ENCODE data around the gene SERPINB8.

SERPINB8 gene

DNA sequence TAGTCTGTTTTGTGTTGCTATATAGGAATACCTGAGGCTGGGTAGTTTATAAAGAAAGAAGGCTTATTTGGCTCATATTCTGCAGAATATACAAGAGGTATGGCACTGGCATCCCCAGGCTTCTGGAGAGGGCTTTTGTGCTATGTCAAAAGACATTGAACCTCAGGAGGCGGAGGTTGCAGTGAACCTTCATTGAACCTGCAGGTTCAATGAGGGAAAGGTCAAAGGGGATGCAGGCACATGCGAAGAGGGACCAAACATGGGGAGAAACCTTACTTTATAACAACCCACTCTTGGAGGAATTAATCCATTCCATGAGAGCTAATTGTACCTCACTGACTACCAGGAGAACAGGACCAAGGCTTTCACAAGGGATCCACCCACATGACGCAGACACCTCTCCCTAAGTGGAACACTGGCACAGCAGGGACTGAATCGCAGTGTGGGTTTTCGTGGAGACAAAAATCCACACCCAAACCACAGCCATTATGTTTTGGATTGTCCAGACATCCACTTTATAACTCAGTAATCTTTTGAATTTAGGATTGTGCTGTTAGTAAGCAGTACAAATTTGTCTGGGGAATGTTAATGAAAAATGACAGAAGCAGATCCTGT lies 4.1 kb upstream of the SERPINB8 start:
- no peak for DNase-seq

DNA sequence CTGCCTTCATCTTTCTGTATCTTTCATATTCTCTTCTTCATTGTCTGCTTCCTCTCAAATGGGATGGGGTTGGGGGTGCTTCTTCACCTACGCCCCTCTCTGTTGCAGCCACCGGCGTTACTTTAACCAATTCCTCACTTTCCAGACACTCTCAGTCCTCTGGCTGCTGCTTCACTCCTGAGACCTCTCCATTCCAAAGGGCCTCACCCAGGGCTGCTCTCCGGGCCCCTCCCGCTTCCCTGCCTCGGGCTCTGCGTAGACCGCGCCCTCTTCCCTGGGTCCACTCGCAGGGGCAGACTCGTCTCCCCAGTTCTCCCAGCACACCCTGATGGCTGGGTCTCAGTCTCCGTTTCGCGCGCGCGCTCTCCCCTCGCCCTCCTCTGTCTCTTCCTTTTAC lies 926 bp downstream of the SERPINB8 start:
- DNase-seq: peak; percentile 49

DNA sequence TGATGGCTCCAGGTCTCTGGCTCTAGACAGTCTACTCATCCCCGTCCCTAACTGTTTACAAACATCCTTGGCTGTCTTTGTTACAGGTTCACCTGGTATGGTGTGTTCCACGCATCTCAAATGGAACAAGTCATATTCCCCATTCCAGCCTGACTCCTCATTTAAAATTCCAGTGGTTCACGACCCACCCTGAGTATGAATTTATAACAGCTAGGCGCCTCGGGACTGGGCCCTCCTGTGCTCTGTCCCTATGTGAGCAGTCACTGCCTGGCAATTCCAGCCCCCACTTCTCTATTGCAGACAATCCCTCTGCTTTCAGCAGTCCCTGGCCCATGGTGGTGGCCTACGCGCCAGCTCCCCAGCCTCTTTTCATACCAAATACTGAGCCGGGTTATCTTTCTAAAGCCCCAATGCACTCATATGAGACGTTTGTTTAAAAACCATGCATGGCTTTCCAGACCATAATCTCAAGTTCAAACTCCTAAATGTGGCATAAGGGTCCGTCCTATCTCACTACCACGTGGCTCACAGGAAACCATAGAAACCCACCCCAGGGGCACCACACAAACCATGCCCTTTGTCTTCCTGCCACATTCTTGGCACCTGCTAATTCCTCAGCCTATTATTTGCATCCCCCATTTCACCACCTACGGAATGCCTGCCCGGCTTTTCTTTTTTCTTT lies 1.6 kb downstream of the SERPINB8 start:
- DNase-seq: peak; percentile 7

DNA sequence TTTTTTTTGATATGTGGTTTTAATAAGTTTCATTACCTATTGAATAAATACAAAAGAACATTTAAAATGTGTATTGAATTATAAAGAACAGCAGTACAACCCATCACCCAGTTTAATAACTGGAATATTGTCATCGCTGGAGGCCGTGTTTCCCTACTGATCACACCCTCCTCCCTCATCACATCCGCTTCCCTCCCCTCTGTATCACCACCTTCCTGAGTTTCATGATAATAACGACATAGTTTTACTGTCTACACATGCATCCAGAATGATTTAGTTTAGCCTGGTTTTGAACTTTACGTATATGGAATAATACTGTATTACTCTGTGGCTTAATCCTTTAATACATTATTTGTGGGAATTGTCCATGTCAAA lies 2.1 kb downstream of the SERPINB8 start:
- no peak for DNase-seq

DNA sequence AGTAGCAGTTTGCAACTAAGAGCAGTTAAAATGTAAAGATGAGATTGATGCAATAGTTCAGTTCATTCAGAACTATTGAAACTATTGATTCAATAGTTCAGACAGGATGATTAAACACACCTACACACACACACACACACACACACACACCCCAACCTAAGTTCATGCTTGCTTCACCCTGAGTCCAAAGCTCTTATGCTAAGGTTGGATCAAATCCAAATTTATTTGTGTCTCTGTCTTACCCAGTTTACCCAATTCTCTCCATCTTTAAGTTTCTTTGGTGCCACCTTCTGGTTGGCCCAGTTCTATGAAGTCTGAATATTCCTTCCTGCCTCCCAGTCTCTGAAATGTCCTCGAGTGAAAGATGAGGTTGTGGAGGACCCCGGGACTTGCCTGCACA lies 5.1 kb downstream of the SERPINB8 start:
- DNase-seq: peak; percentile 28

DNA sequence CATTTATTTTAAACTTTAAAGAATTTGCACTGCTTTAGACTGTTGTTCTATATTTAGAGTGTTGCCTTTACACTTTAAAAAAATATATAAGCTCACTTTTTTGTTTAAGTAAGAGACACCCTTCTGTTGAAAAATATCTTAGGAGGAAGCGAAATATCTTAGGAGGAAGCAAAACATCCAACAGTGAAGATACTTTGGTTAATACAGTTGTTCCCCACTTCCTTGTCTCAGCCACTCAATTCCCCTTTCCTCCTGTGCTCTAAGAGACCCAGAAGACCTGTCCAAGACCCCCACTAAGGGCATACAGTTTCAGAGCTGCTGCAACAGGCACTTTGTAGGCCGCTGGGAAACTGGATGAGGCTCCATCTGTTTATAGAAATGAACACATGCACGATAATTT lies 5.7 kb downstream of the SERPINB8 start:
- DNase-seq: no peak

DNA sequence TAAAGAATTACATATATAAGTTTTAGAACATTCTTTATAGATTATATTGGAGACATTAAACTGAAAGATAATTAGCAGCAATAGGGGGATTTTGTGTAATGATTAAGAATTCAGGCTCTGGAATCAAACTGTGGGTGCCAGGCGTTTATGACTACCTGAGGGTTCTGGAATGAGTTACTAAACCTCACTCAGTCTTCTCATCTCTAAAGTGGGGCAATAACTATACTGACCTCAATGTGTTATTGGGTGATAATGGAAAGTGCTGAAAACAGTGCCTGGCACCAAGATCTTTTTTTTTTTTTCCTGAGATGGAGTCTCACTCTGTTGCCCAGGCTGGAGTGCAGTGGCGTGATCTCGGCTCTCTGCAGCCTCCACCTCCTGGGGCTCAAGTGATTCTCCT lies 7.2 kb downstream of the SERPINB8 start:
- DNase-seq: no peak

DNA sequence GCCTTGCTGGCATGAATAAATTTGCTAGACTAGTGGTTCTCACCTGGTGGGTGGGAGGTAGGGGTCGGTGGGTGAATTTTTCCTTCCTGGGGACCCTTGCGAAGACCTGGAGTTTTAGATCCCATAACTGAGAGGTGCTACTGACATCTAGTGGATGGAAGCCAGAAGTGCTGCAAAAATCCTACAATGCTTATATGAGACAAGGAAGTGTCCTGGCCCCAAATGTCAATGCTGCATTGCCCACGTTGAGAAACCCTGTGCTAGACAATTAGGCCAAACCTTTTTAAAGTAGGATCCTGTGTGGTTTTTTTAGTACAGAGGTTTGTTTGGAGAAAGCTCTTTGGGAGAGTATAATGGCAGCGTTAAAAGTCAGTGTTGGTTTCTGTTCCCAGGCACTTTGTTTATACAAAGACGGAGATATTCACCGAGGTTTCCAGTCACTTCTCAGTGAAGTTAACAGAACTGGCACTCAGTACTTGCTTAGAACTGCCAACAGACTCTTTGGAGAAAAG lies 9.6 kb downstream of the SERPINB8 start:
- DNase-seq: peak; percentile 72

DNA sequence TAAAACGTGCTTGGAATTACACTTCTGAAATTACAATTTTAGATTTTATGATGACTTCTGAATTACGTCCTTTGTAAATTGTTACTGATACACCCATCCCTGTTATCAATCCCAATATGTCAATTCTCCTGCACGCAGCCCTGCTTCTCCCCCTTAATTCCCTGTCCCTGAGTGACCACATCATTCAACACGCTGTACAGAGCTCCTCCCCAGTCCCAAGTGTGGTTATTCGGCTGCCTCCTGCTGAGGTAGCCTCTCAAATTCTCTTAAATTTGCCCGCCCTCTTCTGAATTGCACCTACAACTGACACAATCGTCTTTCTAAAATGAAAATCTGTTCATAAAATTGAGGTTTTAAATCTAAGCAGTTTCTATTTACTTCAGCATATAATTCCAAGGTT lies 10.1 kb downstream of the SERPINB8 start:
- no peak for DNase-seq

DNA sequence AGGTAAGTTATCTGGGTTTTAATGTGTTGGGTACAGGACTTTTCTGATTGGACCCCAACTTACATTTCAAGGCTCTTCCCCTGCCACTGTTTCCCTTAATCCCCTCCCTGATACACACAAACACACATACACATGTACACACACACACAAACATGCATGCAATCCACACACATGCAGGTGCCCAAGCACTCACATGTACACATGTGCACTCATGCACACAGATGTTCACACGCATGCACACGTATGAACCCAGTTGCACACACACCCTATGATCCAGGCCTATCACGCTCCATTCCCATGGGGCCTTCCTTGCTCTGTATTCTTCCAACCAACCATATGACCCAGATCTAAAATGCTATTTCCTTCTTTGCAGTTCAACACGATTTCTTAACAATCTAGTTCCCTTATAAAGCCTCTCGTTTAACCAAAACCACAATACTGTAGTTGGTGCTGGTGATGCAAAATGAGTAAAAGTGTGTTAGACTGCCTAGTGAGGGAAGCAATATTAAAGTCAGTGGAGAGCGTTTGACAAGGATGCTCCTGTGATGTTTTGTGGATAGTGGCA lies 11.1 kb downstream of the SERPINB8 start:
- peak; percentile 6 for DNase-seq

DNA sequence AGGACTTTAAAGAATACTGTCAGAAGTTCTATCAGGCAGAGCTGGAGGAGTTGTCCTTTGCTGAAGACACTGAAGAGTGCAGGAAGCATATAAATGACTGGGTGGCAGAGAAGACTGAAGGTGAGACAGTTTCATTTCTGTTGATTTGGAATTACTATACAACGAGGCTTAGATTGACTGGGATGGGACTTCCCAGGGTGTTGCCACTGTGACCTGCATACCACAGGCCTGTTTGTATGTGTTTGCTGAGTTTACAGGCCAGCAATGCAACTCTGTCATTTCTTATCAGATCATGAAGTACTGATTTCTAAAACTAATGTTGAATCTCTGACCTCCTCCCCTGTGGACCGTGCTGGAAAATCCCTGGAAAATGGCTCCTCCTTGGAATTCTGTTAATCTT lies 11.8 kb downstream of the SERPINB8 start:
- no peak for DNase-seq

DNA sequence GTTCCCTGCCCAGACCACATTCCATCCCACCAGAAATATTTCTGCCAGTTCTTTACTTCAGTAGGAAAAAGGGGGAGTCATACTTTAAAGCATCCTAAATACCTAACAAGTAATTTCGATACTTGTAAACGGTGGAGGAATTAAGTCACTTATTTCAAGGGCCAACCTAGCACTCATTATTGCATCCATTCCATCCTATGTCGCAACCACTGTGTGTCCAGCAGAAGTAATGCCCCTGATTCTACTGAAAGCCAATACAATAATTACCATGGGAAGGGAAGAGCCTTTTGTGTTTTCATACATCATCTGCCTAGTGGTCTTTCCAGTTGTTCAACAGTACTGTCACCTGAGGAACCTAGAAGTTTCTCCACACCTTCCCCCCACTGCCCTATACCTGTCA lies 12.5 kb downstream of the SERPINB8 start:
- no peak for DNase-seq

DNA sequence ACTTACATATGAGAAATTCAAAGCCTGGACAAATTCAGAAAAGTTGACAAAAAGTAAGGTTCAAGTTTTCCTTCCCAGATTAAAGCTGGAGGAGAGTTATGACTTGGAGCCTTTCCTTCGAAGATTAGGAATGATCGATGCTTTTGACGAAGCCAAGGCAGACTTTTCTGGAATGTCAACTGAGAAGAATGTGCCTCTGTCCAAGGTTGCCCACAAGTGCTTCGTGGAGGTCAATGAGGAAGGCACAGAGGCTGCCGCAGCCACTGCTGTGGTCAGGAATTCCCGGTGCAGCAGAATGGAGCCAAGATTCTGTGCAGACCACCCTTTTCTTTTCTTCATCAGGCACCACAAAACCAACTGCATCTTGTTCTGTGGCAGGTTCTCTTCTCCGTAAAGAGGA lies 17.0 kb downstream of the SERPINB8 start:
- DNase-seq: no peak

DNA sequence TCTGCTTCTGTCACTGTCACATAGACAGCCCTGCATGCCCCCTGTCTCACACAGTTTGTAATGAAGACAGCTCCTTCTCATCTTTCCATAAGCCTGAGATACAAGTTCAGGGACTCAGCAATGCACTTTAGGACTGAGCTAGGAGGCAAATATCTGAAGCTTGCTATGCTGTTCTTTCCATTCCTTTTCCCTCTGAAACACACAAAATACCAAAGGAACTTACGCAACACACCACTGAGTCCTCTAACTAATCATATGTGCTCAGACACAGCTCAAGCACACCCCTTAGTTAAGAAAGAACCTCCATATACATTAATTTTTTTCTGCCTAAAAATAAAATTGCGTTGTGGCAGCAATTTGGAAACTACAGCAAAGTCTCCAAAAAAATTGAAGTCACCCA lies 17.9 kb downstream of the SERPINB8 start:
- no peak for DNase-seq

DNA sequence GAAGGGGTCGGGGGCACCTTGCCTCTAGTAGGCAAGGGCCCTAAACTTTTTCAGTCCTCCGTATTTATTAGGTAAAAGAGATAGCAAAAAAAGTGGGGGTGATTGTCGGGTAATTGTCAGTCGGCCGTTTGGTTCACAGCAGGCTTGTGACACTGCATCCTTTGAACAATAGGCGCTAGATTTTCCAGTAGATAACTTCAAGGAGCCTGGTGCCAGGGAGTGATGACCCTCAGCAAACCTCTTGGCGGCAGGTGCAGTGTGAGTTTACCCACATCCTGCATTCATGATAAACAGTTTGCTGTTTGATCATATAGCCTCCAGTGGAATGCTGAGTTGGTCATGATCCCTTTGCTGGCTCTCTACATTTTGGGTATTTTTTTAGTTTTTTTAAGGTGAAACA lies 22.9 kb downstream of the SERPINB8 start:
- no peak for DNase-seq

DNA sequence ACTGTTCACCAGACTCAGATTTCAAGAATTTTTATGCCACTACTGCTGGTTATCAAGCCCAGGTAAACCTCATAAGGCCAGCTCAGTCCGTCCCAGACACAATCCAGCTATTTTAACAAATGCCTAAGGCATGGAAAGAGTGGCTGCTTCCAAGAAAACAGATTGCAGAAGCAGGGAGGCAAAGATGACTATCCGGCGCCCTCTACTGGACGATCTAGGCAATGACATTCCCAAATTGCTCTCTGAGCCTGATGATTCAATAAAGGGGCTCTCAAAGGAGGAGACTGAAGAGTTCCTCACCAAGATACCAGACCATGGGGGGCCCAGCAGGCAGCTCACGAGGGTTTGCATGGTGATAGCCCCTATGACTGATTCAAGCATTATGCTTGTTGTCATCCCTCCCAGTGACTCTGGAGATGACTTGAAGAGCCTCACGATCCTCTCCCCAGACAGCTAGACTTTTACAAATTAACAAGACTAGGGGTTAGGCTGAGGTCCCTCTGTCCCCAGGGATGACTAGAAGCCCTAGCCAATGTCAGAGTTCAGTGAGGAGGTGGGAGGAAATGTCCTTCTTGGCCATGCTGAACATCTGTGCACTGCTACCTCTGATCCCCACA lies 25.0 kb downstream of the SERPINB8 start:
- peak; percentile 34 for DNase-seq

DNA sequence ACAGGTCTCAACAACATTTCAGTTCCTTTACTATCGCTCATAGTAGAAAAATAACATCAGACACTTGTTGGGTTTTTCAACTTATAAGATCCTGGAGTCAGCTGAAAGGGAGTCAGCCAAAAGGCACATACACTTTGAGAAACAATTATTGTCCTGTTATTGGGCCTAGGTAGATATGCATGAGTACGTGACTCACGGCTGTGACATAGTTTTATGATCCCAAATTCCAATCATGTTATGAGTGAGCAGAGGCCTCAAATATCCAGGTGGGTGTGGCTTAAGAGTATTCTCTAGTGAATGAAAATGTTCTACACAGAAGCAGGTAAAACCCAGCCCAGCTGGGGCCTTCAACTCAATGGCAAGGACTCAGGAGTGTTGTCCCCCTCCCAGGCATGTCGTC lies 27.2 kb downstream of the SERPINB8 start:
- no peak for DNase-seq

DNA sequence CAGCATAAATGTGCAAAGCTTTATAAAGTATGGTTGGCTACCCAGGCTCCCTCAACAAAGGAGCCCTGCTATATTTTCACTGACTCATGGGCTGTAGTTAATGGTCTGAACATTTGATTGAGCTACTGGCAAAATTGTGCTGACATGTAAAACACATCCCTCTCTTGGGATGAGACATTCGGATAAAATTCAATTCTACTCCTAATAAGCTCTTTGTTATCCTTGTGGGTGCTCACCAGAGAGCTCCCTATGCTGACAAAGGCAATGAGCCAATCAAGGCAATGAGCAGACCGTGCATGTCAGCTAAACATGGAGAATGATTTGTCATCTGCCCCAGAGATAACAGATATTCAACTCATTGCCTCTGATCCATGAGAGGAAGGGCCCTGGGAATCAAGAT lies 27.7 kb downstream of the SERPINB8 start:
- DNase-seq: no peak

DNA sequence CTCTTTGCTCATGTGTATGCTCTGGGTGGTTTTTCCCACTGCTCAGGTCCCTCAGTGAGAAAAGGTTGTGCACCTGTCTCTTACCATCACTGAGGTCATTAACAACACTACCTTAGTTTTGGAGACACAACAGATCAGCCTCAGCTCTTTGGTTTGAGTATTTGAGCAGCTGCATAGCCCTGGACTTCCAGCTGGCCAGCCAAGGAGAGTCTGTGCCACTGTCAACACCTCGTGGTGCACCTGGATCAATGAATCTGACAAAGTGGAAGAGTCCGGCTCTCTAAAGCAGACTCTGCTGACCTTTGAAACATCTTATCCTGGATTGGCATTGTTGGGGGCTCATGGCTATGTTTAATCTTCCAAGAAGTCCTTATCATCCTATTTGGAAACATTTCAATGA lies 30.0 kb downstream of the SERPINB8 start:
- no peak for DNase-seq

DNA sequence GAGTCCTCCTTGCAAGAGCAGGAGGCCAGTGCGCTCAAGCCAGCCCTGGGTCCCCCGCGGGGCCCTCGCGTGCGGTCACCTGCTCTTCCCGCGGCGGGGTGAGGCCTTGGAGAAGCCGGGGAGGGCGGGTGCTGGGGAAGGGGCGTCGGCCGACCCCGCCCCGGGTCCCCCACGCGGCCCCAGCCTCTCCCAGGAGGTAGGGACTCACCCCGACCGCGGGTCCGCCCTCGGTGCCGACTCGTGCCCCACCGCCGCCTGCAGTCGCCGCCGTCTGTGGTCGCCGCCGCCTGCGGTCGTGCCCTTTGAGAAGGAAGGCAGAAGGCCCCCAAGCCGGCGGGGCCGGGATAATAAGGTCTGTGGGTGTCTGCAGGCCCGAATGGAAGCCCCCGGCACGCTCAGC lies 32.7 kb downstream of the SERPINB8 start:
- no peak for DNase-seq

DNA sequence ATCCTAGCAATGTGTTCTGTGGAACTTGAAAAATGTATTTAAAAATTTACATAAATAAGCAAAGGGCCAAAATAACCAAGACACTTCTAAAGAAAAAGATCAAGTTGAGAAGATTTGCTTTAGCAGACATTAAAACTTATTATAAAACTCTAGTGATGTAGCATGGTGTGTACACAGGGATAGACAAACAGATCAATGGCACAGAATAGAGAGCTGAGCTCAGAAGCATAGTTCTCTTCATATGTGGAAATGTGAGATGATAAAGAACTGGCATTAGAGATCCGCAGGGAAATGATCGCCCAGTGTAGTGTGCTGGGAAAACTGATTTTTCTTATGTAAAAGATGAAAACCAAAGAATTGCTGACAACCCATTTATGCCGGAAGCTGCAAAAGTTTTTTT lies 39.4 kb downstream of the SERPINB8 start:
- DNase-seq: no peak

DNA sequence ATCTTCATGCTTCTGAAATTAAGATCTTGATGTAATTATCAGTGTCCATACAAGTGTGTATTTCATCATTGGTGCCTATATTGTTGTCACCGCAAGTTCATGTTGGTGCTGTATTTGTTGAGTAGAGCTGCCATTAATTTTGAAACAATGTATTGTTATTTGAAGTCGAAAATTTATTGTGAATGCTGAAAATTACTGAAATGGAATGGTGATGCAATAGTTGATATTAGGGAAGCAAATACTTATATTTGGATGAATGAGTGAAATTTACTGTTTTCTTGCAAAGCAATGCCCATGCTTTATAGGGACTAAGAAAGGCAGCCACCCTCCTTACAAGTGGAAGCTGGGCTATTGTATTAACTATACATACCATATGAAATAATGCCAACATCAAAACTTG lies 41.6 kb downstream of the SERPINB8 start:
- DNase-seq: no peak

DNA sequence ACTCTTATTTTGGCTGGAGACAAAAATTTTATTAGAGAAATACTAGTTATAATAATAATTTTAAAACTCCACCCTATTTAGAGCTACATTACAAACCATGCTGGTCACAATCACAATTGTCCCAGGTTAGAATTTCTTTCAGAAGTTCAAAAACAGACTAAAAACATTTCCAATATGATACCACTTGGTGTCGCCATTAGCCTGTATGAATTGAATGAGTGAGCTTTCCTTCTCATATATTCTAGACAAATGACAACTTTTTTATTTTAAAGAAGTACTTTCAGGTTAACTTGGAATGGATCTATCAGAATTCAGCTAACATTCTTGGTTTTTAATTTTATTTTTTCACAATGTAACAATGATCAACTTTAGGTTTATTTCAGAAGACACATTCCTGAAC lies 48.0 kb downstream of the SERPINB8 start:
- DNase-seq: peak; percentile 1

Data from midbrain (tissue), 1 donor.